Dermis microvascular lymphatic vessel endothelial cell (primary cell): ENCODE data around the gene CHDH. TPM values are rescaled to one million over a fixed set of nuclear protein-coding genes. Genes with fewer than 3 reads are reported as not detected.

Source experiments
- DNase-seq, 2 donors: peaks; one replicate each; pipeline versions ENCODE4 v3.0.0 to v3.0.0-alpha.2; 2010; ENCODE audit warnings: low read depth in 2 of 2
- total RNA-seq: library from RNA; depleted of rRNA; stranded (reverse); fragments of >200 nt; gene quantifications from 2 replicates; pipeline ENCODE4 v1.2.1, GENCODE V29; 2014

CHDH gene
- total RNA-seq, 1 donor from 2014 or later = 0.26 TPM

DNA sequence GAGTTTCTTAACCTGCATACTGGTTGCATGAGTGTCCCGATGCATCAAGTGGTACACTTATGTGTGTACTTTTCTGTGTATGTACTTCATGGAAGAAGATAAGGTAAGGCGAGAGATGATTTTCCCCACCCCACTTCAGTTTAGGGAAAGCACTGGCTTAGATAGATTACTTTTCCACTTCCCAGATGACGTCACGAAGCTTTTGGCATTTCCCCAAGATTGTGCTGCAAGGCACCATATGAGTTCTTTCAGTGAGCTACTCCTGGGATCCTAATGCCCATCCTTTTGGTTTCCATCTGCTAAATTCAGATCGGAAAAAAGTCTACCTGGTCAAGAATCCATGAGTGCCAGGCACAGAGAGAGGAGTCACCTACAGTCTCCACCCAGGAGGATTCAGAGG lies 4.7 kb upstream of the CHDH start:
- DNase-seq = peak; percentile 13 to 24

GRCh38 chr3:53849916-53850315 lies 3.7 kb upstream of the CHDH start:
- DNase-seq = no peak

GRCh38 chr3:53846851-53847155 lies 584 bp upstream of the CHDH start:
- DNase-seq = no peak

DNA sequence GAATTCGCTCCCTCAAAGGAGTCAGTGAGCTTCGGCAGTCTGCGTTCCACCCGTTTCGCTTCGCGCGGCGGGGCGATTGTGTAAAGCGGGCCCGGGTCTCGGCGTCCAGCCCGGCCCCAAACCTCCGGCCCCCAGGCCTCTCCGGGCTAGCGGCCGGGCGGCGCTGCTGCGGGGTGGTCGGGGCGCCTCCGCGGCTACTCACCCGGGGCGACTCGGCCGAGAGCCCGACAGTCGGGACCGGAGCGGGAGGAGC lies 412 bp downstream of the CHDH start:
- DNase-seq = no peak

DNA sequence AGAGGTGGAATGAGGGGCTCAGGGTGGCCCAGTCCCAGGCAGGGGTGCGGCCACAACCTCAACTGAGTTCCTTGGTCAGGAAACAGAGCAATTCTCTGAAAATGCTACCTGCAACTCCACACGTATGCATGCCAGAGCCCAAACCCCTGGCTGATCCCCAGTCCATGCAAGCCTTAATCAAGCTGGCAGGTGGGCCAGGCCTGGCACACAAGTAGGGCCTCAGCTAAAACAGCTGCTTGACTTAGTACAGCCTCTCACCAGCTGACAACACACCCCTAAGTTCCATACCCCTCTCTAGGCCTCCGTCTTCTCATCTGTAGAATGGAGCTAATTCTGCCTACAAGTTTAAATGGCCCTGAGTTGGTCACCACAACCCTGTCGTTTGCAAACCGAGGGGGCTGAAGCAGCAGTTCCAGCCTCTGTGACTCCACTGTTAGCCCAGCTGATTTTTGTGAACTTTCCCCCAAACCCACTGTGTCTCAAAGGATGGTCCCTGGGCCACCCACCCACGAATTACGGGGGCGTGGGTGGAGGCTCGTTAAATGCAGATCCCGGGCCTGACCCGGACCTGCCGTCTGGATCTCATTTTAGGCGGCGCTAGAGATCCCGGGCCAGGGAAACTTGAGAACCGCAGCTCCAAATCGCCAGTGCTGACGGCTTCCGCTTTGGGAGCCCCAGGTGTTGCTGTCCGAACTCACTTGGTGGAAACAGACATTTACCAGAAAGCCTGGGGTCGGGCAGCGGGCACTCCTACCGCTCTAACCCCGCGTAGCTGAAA lies 927 bp downstream of the CHDH start:
- peak in 1 of 2 donors; percentile 29 for DNase-seq

- no peak for DNase-seq
These were observed 1.7 kb downstream of the CHDH start for GRCh38 chr3:53844262-53845102.

GRCh38 chr3:53843195-53844177 lies 2.7 kb downstream of the CHDH start:
- DNase-seq = no peak

- peak; percentile 21 to 23 for DNase-seq
These were observed 3.6 kb downstream of the CHDH start for GRCh38 chr3:53842436-53843194.

DNA sequence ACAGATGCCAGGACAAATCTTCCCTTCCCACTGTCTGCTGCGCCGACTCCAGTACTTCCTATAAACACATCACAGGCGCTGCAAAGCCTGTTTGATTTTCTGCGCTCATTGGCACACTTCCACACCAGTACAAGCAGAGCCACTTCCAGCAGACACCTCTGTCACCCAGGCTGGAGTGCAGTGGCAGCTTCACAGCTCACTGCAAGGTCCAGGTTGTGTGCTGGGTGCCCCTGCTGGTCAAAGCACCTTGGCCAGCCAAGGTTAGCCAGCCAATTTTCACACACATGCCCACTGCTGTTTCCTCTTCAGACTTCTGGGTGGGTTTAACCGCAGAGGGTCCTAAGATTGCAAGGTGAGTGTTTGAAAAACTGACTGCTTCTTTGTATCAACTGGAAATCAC lies 4.9 kb downstream of the CHDH start:
- no peak for DNase-seq

DNA sequence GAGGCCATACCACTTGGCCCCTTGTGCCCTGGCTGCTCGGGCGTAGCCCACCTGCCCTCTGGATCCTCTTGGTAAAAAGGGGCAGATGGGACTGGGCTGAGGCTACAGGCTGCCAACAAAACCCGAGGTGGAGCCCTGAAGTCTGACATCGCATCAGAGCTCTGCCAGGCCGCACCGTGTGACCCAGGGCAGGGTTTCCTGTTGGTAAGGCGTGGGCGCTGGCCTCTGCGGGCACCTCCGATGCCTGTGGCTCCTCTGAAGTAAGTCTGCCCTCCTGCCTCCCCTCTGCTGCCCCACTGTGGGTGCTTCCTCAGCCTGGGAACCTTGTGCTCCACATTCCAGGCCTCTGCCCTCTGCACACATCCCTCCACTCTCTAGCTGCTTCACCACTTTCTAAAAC lies 8.9 kb downstream of the CHDH start:
- DNase-seq = no peak

- DNase-seq = no peak
These were observed 9.9 kb downstream of the CHDH start for GRCh38 chr3:53836084-53836872.

- DNase-seq = no peak
These were observed 11.0 kb downstream of the CHDH start for GRCh38 chr3:53835257-53835656.

DNA sequence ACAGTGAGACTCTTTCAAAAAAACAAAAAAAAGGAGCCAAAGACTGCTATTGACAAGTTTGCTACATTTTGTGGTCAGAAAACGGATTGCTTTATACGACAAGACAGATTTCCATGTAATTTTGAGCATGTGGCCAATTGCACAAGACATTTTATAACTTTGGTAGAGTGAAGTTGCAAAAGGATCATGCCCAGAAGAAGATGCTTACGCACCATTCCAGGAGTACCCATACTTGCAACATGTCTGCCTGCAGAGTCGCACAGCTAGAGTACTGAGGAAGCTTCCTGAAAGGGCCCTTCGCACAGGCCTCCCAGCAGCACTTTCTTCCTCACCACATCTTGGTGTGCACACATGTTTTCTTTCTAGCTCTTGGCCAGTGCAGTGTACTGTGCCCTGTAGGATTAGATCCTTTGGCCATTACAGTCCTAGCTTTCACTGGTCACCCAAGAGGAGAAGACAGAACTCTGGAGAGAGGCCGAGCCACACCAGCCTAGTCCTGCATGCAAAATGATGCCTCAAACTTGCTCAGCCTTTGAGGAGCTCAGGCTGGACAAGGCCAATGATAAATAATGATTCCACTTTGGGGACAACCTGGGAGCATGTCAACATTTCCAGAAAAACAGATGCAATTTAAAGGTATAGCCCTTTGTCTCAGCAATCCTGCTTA lies 11.7 kb downstream of the CHDH start:
- no peak for DNase-seq

DNA sequence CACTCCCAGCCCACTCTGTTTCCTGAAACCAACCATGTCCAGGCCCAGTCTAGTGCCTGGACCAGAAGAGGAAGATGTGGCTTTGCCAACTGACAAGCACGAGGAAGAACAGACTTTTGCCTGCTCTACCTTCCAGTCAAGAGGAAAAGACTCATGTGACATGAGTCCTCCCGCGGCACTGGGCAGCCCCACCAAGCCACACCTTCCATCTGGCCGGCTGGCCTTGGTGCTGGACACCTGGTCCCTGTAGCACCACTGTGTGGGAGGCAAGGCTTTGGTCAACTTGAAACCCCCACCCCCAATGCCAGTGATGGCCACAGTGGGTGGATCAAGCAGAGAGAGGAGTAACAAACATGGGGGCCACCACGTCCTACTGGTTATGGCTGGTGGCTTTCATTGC lies 12.5 kb downstream of the CHDH start:
- DNase-seq = no peak

GRCh38 chr3:53833053-53833645 lies 13.1 kb downstream of the CHDH start:
- DNase-seq = no peak

DNA sequence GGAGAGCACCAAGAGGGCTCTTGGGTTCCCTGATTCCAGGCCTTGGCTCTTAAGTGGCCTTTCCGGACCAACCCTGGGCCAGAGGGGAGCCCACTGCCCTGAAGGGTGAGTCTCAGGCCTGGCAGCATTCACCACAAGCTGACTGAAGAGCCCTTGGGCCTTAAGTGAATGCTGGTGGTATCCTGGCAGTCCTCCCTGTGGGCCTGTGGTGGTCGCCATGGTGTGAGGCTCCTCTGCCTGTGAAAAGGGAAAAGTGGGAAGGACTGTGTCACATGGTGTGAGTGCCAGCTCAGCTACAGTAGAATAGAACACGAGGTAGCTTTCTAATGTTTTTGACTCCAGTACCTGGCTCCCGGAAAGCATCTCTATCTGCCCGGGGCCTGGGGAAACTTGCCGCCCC lies 15.3 kb downstream of the CHDH start:
- no peak for DNase-seq

DNA sequence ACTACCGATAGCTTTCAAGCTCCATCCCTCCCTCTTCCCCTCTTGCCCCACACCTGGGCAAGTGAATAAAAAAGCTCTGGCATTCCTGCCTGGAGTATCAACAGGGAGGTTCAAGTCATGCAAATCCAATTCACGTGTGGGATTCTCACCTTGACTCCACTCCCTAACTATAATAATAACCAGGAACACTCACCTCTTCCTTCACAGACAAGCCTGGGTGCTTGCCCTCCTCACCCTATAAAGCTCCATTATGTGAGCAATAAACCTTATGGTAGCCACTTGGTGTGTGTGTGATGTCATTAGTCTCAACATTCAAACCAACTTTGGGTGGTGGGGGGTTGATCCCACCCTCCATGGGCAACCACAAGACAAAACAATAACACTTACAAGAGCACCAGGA lies 16.6 kb downstream of the CHDH start:
- no peak for DNase-seq

DNA sequence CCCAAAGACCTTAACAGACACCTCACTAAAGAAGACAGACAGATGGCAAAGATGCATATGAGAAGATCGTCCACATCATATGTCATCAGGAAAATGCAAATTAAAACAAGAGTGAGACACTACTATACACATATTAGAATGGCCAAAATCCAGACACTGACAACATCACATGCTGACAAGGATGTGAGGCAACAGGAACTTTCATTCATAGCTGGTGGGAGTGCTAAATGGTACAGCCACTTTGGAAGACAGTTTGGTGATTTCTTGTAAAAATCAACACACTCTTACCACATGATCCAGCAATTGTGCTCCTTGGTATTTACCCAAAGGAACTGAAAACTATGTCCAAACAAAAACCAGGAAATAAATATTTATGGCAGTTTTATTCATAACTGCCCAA lies 17.6 kb downstream of the CHDH start:
- no peak for DNase-seq

GRCh38 chr3:53826048-53826447 lies 20.2 kb downstream of the CHDH start:
- no peak for DNase-seq

- DNase-seq = no peak
These were observed 21.4 kb downstream of the CHDH start for GRCh38 chr3:53824795-53825194.
